ENCODE measurements around the gene PIGR. TPM values are rescaled to one million over a fixed set of nuclear protein-coding genes. Genes with fewer than 3 reads are reported as not detected.

Gene PIGR
- total RNA-seq, 1 donor from 2014 or later = not detected

DNA sequence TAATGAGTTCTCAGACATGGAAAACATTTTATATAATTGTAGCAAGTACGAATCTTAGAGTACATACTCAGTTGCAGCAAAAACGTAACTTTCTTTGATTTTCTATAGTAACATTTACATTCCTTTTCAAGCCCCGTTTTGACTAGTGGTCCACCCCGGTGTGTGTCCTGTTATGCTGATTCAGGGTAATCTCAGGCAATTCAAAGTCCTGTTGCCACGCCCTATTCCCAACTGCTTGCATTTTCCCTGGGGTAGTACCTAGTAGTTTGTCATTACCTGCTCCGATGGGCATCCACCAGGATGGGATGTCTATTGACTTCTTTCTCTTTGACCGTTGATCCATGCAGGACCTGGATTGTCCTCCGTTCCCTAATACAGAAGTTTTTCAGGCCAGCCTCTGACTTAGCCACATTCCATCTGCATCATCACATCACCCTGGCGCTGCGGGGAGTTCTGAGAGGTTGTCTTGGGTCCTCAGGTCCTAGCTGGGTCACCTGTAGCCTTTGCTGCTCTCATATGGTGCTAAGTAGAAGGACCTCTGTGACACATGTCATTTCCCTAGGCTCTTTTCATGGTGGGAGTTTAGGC, 39.0 kb upstream of the PIGR start:
- DNase-seq (ENCODE audit: low spot score) = no peak
- H3K4me1 Mint-ChIP-seq (ENCODE audit: unreplicated experiment) = no peaks in the 10 kb centered on the region
- H3K4me3 Mint-ChIP-seq (ENCODE audit: unreplicated experiment) = no peak overlapping the region
- TF ChIP-seq, protein P1, sequence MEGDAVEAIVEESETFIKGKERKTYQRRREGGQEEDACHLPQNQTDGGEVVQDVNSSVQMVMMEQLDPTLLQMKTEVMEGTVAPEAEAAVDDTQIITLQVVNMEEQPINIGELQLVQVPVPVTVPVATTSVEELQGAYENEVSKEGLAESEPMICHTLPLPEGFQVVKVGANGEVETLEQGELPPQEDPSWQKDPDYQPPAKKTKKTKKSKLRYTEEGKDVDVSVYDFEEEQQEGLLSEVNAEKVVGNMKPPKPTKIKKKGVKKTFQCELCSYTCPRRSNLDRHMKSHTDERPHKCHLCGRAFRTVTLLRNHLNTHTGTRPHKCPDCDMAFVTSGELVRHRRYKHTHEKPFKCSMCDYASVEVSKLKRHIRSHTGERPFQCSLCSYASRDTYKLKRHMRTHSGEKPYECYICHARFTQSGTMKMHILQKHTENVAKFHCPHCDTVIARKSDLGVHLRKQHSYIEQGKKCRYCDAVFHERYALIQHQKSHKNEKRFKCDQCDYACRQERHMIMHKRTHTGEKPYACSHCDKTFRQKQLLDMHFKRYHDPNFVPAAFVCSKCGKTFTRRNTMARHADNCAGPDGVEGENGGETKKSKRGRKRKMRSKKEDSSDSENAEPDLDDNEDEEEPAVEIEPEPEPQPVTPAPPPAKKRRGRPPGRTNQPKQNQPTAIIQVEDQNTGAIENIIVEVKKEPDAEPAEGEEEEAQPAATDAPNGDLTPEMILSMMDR (IDR thresholded peaks at IDR 0.05; ENCODE audit: unreplicated experiment) = no peak
- no peaks in the 10 kb centered on the region for H3K9me3 Mint-ChIP-seq (ENCODE audit: unreplicated experiment)
- no peaks in the 10 kb centered on the region for H3K27me3 Mint-ChIP-seq (ENCODE audit: unreplicated experiment)
- H3K36me3 Mint-ChIP-seq (ENCODE audit: low read depth, unreplicated experiment) = no peaks in the 10 kb centered on the region
- H3K27ac Mint-ChIP-seq (ENCODE audit: unreplicated experiment) = no peak overlapping the region

DNA sequence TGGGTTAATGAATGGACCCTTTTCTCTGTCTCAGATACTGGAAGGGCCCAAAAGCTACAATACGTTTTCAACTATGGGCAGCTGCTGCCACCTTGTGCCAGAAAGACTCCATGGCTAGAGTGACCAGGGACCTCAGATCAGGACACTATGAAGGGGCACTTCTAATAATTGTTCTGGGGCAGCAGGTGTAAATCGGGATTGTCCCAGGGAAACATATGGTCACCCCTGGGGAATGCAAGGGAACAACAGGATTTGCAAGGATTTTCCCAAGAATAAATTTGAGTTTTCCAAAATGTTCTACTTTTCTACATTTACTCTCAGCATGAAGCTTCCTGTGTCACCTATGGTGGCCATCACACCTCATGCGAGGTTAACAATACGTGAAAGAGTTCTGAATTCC, 36.0 kb upstream of the PIGR start:
- H3K9me3 Mint-ChIP-seq (ENCODE audit: unreplicated experiment) = no peaks in the 10 kb centered on the region
- no peaks in the 10 kb centered on the region for H3K36me3 Mint-ChIP-seq (ENCODE audit: low read depth, unreplicated experiment)
- no peak overlapping the region for H3K4me3 Mint-ChIP-seq (ENCODE audit: unreplicated experiment)
- no peak overlapping the region for H3K27ac Mint-ChIP-seq (ENCODE audit: unreplicated experiment)
- TF ChIP-seq, protein P1 (IDR thresholded peaks at IDR 0.05; ENCODE audit: unreplicated experiment) = peak; percentile 35
- no peaks in the 10 kb centered on the region for H3K4me1 Mint-ChIP-seq (ENCODE audit: unreplicated experiment)
- no peaks in the 10 kb centered on the region for H3K27me3 Mint-ChIP-seq (ENCODE audit: unreplicated experiment)
- DNase-seq (ENCODE audit: low spot score) = peak; percentile 57

DNA sequence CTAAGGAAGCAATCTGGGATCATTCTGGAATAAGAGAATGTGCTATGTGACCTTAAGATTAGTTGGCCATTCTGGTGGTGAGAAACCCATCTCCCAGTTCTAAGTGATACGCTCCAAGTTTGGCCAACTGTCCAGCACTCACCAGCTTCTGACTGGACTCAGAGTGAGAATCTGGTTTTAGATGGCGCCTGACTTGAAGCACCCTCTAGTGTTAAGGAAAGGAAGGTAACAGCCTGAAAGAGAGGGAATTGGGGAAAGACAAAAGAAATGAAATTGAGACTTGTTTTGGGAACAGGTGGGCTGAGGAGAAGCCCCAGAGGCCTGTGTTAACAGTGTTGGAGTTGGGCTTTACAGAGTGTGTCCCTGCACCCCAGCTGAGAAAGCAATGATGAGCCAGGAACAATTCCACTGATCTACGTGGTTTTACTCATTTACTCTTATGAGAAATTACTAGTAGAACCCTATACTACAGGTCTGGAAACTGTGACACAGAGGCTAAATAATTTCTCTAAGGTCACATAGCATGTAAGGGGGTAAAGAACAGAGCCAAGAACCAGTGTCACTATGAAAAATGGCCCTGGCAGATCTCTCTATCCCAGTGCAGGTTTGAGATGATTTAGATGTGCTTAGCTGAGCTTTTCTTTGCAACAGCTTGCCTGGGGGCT, 33.2 kb upstream of the PIGR start:
- H3K27me3 Mint-ChIP-seq (ENCODE audit: unreplicated experiment) = peaks cover 2% of the 10 kb centered on the region

DNA sequence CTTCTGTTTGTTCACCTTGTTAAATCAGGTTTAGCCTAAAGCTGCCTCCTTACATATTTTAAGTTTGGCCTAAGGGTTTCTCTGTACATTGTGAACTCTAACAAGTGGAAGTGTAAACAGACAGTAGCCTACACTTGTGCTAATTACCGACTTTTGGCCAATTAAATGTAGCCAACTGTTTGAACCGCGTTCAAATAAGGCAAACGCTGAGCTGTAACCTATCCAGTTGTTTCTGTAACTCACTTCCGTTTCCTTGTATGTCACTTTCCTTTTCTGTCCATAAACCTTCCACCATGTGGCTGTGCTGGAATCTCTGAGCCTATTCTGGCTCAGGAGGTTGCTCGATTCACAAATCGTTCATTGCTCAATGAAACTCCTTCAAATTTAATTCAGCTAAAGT, 32.0 kb upstream of the PIGR start:
- Mint-ChIP-seq H3K4me1 (ENCODE audit: unreplicated experiment) (no peaks in the 10 kb centered on the region), H3K27ac (ENCODE audit: unreplicated experiment) (no peak overlapping the region), H3K9me3 (ENCODE audit: unreplicated experiment) (no peaks in the 10 kb centered on the region), H3K4me3 (ENCODE audit: unreplicated experiment) (no peak overlapping the region), H3K36me3 (ENCODE audit: low read depth, unreplicated experiment) (no peaks in the 10 kb centered on the region), H3K27me3 (ENCODE audit: unreplicated experiment) (peaks cover 2% of the 10 kb centered on the region)
- TF ChIP-seq, protein P1 (IDR thresholded peaks at IDR 0.05; ENCODE audit: unreplicated experiment) = no peak
- no peak for DNase-seq (ENCODE audit: low spot score)

More for the DNA sequence above, 33.2 kb upstream of the PIGR start:
- no peaks in the 10 kb centered on the region for H3K36me3 Mint-ChIP-seq (ENCODE audit: low read depth, unreplicated experiment)
- no peaks in the 10 kb centered on the region for H3K4me1 Mint-ChIP-seq (ENCODE audit: unreplicated experiment)
- H3K4me3 Mint-ChIP-seq (ENCODE audit: unreplicated experiment) = no peak overlapping the region
- TF ChIP-seq, protein P1 (IDR thresholded peaks at IDR 0.05; ENCODE audit: unreplicated experiment) = no peak
- no peaks in the 10 kb centered on the region for H3K9me3 Mint-ChIP-seq (ENCODE audit: unreplicated experiment)
- H3K27ac Mint-ChIP-seq (ENCODE audit: unreplicated experiment) = no peak overlapping the region
- peak; percentile 11 for DNase-seq (ENCODE audit: low spot score)

DNA sequence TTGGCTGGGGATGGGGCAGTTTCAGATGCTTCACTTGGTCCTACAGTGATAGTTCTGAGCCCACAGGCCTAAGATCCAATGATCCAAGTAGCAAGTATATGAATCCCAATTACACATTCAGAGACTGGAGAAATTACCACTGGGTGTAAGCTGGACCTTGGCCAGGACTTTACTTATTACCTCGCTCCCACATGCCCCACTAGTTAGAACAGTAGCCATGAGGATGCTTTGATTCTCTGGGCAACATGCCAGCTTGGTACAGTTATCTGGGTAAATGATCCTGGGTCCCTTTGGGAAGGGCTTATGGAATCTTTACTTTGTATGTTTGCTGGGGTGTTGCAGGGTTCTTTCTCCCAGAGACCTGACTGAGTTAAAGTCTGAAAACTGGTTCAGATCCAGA, 29.0 kb upstream of the PIGR start:
- H3K4me1 Mint-ChIP-seq (ENCODE audit: unreplicated experiment) = no peaks in the 10 kb centered on the region
- no peaks in the 10 kb centered on the region for H3K36me3 Mint-ChIP-seq (ENCODE audit: low read depth, unreplicated experiment)
- H3K9me3 Mint-ChIP-seq (ENCODE audit: unreplicated experiment) = no peaks in the 10 kb centered on the region
- peaks cover 2% of the 10 kb centered on the region for H3K27me3 Mint-ChIP-seq (ENCODE audit: unreplicated experiment)
- H3K4me3 Mint-ChIP-seq (ENCODE audit: unreplicated experiment) = no peak overlapping the region
- no peak for DNase-seq (ENCODE audit: low spot score)
- TF ChIP-seq, protein P1 (IDR thresholded peaks at IDR 0.05; ENCODE audit: unreplicated experiment) = no peak
- H3K27ac Mint-ChIP-seq (ENCODE audit: unreplicated experiment) = no peak overlapping the region

All from endothelial cell (in vitro differentiated cells).